ENCODE measurements around the gene CHD5.

CHD5 gene

DNA sequence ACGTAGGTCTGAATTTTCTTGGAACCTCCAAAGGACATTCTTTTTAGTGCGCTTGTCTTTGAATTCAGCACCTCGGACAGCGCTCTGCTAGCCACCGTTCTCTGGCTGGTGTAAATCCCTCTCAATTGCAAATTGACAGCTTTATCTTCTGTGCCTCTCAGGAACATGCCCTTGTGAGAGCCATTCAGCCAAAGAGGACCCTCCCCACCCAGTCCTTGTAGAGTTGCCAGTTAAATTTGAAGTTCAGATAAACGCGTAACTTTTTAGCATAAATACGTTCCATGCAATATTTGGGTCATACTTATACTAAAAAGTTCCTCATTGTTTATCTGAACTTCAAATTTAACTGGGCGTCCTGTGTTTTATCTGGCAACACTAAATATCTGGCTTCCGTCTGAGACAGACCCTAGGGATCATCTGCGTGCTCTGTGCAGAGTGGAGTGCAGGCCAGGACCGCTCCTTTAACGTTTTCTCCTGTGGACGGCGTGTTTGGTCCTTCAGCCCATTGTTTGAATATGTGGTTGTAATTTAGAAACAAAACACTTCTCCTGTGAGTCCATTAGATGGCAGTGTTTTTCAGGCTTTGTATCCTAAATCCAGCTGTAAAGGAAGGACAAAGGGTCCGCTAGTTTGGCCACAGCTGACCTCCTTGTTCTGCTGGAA lies 127.4 kb downstream of the CHD5 start:
- no peak for FAIRE-seq

Data from endometrium (tissue), 2 donors.